Colonic mucosa (tissue), 4 donors: ENCODE results near the gene GRHL3. TPM values are rescaled to one million over a fixed set of nuclear protein-coding genes. Genes with fewer than 3 reads are reported as not detected.
A peak's percentile ranks its signal among the peaks of the same experiment; 100 is the strongest.

Experiments
- DNase-seq: peaks from one replicate; pipeline ENCODE4 v3.0.0-alpha.2; 2020
- H3K27ac ChIP-seq: fragments of 200-600 bp; one replicate; pipeline ENCODE4 v1.8.0; 2021
- H3K27me3 ChIP-seq: fragments of 200-600 bp; one replicate; pipeline ENCODE4 v1.8.0; 2021
- H3K36me3 ChIP-seq: fragments of 200-600 bp; one replicate; pipeline ENCODE4 v1.8.0; 2021
- H3K4me1 ChIP-seq: fragments of 200-600 bp; one replicate; pipeline ENCODE4 v1.8.0; 2021; ENCODE audit warnings: mild to moderate bottlenecking
- H3K4me3 ChIP-seq: fragments of 200-600 bp; one replicate; pipeline ENCODE4 v1.8.0; 2021
- H3K9ac ChIP-seq, 2 donors: one replicate each; pipeline ENCODE4 v1.7.0; 2013; ENCODE audit warnings: control low read depth in 2 of 2, low read depth in 2 of 2, low read length in 2 of 2
- H3K9me3 ChIP-seq: fragments of 200-600 bp; one replicate; pipeline ENCODE4 v1.8.0; 2021
- CTCF ChIP-seq: fragments of 200-600 bp; IDR thresholded peaks from one replicate; pipeline ENCODE4 v1.8.0; 2022; ENCODE audit warnings: antibody characterized with exemption, mild to moderate bottlenecking
- intact Hi-C: fragments of 100-400 bp; cut with DNase I; formaldehyde crosslinking; loops from one replicate; pipeline ENCODE4 v1.14.1; 2022
- total RNA-seq, 2 donors: library from RNA; stranded (reverse); fragmentation: NEBNext Ultra II Directional in 1 of 2; extraction: Animal tissue kit (Norgen Biotek cat#: 25700) in 1 of 2; gene quantifications; one replicate each; pipeline ENCODE4 v1.2.1, GENCODE V29; 2021
- donor health status: healthy.
- donor health status: DM: no; HTN: no; CAD: no.
- donor health status: DM: no; HTN: no; CAD: no.

Gene GRHL3
- total RNA-seq, 2 donors from 2014 or later, result 0.64 to 1.5 TPM

- no peak overlapping the region for H3K4me3 ChIP-seq
- H3K36me3 ChIP-seq, result no peaks in the 10 kb centered on the region
- H3K9ac ChIP-seq, result no peak overlapping the region
- peak overlapping the region; percentile 24 for H3K27ac ChIP-seq
- DNase-seq, result peak; percentile 61
- H3K27me3 ChIP-seq, result no peaks in the 10 kb centered on the region
- intact Hi-C loops, result no loop called here
- H3K4me1 ChIP-seq, result peaks cover 13% of the 10 kb centered on the region
- no peaks in the 10 kb centered on the region for H3K9me3 ChIP-seq
- TF ChIP-seq CTCF, result no peak
Measured at GRCh38 chr1:24381256-24381655, 62.1 kb downstream of the GRHL3 start.

- no peak overlapping the region for H3K9ac ChIP-seq
- TF ChIP-seq CTCF, result no peak
- intact Hi-C loops, result no loop called here
- no peak overlapping the region for H3K4me3 ChIP-seq
- no peaks in the 10 kb centered on the region for H3K9me3 ChIP-seq
- no peaks in the 10 kb centered on the region for H3K36me3 ChIP-seq
- peaks cover 13% of the 10 kb centered on the region for H3K4me1 ChIP-seq
- peak overlapping the region; percentile 37 for H3K27ac ChIP-seq
- peak; percentile 18 for DNase-seq
- no peaks in the 10 kb centered on the region for H3K27me3 ChIP-seq
Measured at GRCh38 chr1:24382165-24382577, 63.0 kb downstream of the GRHL3 start.

GRCh38 chr1:24383381-24383940, 64.3 kb downstream of the GRHL3 start:
- H3K9me3 ChIP-seq, result no peaks in the 10 kb centered on the region
- H3K4me1 ChIP-seq, result peaks cover 13% of the 10 kb centered on the region
- DNase-seq, result no peak
- H3K27ac ChIP-seq, result no peak overlapping the region
- no peak overlapping the region for H3K9ac ChIP-seq
- intact Hi-C loops, result no loop called here
- H3K36me3 ChIP-seq, result no peaks in the 10 kb centered on the region
- no peaks in the 10 kb centered on the region for H3K27me3 ChIP-seq
- H3K4me3 ChIP-seq, result no peak overlapping the region
- no peak for TF ChIP-seq CTCF

- Histone ChIP-seq H3K9ac (no peak overlapping the region), H3K4me1 (peaks cover 13% of the 10 kb centered on the region), H3K4me3 (no peak overlapping the region), H3K9me3 (no peaks in the 10 kb centered on the region), H3K27me3 (no peaks in the 10 kb centered on the region), H3K36me3 (no peaks in the 10 kb centered on the region), H3K27ac (peak overlapping the region; percentile 49)
- no peak for TF ChIP-seq CTCF
- intact Hi-C loops, result no loop called here
- DNase-seq, result peak; percentile 34
Measured at GRCh38 chr1:24384251-24385090, 65.3 kb downstream of the GRHL3 start.

- DNase-seq, result peak; percentile 40
- H3K27ac ChIP-seq, result peak overlapping the region; percentile 49
- peak; percentile 27 for TF ChIP-seq CTCF
- intact Hi-C loops, result no loop called here
- H3K4me3 ChIP-seq, result no peak overlapping the region
- peaks cover 13% of the 10 kb centered on the region for H3K4me1 ChIP-seq
- H3K9ac ChIP-seq, result no peak overlapping the region
- H3K27me3 ChIP-seq, result no peaks in the 10 kb centered on the region
- H3K9me3 ChIP-seq, result no peaks in the 10 kb centered on the region
- no peaks in the 10 kb centered on the region for H3K36me3 ChIP-seq
Measured at GRCh38 chr1:24385160-24385940, 66.2 kb downstream of the GRHL3 start.
